Measurements from ENCODE around the gene IDH3B. TPM values are rescaled to one million over a fixed set of nuclear protein-coding genes. Genes with fewer than 3 reads are reported as not detected.

The IDH3B gene
- polyA plus RNA-seq, 1 experiment = 113 TPM

DNA sequence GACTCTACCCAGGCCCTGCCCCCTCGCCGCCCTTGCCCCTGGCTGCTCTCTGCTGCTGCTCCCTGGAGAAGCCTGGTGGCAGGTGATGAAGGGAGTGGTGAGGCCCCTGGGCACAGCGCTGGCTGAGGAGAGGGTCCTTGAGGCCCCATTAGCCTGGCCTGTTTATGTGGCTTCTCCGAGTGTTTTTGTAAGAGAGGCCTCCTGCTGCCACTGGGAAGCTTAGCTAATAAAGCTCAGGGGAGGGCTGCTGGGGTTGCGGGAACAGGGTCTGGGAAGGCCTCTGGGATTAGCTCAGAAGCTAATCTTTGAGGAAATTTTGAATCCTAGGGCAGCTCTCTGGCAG is 44.0 kb upstream of the IDH3B start:
- Histone ChIP-seq H3K9me3 (ENCODE audit: control insufficient read depth, insufficient read depth, low read length) (no peaks in the 10 kb centered on the region), H3K4me3 (ENCODE audit: low read depth, low read length) (no peak overlapping the region), H3K27ac (ENCODE audit: low read depth, low read length) (no peak overlapping the region), H3K27me3 (ENCODE audit: control insufficient read depth, insufficient read depth, low read length) (peaks cover 33% of the 10 kb centered on the region)
- CTCF ChIA-PET = interaction anchor here (0.6 kb wide), 1 partner anchor 21 kb away, joined by 3 read pairs; no protein-coding TSS in a partner anchor
- TF ChIP-seq, protein P1, sequence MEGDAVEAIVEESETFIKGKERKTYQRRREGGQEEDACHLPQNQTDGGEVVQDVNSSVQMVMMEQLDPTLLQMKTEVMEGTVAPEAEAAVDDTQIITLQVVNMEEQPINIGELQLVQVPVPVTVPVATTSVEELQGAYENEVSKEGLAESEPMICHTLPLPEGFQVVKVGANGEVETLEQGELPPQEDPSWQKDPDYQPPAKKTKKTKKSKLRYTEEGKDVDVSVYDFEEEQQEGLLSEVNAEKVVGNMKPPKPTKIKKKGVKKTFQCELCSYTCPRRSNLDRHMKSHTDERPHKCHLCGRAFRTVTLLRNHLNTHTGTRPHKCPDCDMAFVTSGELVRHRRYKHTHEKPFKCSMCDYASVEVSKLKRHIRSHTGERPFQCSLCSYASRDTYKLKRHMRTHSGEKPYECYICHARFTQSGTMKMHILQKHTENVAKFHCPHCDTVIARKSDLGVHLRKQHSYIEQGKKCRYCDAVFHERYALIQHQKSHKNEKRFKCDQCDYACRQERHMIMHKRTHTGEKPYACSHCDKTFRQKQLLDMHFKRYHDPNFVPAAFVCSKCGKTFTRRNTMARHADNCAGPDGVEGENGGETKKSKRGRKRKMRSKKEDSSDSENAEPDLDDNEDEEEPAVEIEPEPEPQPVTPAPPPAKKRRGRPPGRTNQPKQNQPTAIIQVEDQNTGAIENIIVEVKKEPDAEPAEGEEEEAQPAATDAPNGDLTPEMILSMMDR (IDR thresholded peaks at IDR 0.05; ENCODE audit: low read depth, low read length) = no peak
- no peak for DNase-seq (ENCODE audit: low read depth, low spot score)
- POLR2A ChIA-PET = no interaction called here

DNA sequence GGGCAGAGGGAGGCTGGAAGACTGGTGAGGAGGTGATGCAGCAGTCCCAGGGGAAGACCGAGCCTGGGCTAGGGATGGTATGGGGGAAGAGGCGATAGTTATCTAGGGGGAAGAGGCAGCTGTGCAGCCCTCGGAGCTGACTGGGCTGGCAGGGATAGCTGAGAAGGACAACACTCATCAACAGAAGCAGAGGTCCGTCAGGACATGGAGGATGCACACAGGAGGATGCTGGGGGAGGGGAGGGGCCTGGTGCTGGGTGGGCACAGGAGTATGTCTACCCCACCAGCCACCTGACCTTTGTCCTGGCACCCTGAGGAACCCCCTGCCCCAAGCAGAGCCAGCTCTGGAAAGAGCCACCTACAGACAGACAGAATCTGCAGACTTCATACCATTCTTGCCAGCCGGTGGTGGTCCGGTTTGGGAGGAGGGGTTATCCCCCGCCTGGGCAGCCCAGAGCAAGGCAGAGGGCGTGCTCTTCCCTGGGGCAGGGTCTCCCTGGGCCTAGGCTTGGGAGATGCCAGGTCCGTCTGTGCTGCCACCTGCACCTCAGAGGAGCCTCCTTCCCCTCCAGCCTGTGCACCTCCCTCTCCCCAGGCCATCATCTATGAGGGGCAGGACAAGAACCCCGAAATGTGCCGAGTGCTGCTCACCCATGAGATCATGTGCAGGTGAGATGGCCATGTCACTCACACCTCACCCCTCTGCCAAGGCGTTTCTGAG is 43.5 kb upstream of the IDH3B start:
- Histone ChIP-seq H3K27ac (ENCODE audit: low read depth, low read length) (no peak overlapping the region), H3K4me3 (ENCODE audit: low read depth, low read length) (no peak overlapping the region), H3K9me3 (ENCODE audit: control insufficient read depth, insufficient read depth, low read length) (no peaks in the 10 kb centered on the region), H3K27me3 (ENCODE audit: control insufficient read depth, insufficient read depth, low read length) (peaks cover 33% of the 10 kb centered on the region)
- ChIA-PET POLR2A (no interaction called here), CTCF (interaction anchor here (0.6 kb wide), 1 partner anchor 20 kb away, joined by 3 read pairs; no protein-coding TSS in a partner anchor)
- DNase-seq (ENCODE audit: low read depth, low spot score) = no peak
- TF ChIP-seq, protein P1 (IDR thresholded peaks at IDR 0.05; ENCODE audit: low read depth, low read length) = no peak

DNA sequence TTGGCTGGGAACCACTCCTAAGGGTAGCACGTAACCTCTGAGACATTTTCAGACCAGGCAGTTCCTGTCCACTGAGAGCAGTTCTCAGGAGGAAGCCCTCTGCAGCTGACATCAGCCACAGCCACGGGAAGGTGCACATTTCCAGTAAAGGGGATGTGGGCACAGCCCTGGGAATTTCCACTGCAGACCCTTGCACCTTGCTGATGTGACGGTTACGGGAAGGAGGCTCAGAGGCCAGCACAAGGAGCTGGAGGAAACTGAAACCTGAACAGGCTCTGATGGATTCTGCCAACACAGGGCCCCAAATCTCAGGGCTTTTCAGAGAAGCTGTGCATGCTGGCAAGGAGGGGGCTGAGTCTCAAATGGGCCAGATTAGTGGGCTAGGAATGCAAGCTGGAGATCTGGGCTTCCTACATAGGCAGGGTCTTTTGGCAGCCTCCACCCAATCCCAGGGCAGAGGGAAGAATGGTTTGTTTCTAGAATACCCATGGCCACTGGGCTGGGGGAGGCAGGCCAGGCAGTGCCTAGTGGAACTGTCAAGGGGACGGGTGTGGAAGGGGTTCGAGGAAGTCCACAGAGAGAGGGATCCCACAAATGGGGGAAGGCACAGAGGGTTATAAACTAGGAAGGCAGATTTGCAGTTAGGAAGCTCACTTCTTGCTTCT is 42.8 kb upstream of the IDH3B start:
- no peak for DNase-seq (ENCODE audit: low read depth, low spot score)

DNA sequence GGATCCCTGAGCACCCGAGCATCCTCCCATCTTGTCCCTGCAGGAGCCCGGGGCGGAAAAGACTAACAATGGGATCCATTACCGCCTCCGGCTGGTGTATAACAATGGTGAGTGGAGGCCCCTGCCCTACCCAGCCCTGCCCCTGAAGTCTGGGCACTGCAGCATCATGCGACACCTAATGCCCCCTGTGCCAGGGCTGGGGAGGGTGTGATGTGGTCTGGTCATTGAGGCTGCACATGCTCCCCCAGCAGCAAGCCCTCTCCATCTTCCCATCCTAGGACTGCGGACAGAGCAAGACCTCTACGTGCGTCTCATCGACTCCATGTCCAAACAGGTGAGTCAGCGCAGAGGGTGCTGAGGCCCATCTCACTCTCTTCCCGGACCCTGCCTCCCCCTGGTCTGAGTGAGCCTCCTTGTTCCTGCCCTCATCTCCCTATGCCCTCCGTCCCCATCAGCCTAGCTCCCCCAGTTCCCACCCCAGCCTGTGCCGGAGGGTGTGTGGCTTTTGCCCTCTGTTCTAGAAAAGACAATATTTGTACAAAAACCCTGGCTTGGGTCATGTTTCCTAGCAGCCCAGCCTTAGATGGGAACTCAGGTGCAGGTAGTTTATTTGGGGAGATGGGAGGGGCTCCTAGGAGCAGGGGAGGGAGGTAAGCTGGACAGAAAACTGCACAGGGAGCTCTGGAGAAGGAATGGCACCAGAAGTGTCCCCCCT is 42.1 kb upstream of the IDH3B start:
- no peaks in the 10 kb centered on the region for H3K9me3 ChIP-seq (ENCODE audit: control insufficient read depth, insufficient read depth, low read length)
- DNase-seq (ENCODE audit: low read depth, low spot score) = no peak
- no peak overlapping the region for H3K4me3 ChIP-seq (ENCODE audit: low read depth, low read length)
- TF ChIP-seq, protein P1 (IDR thresholded peaks at IDR 0.05; ENCODE audit: low read depth, low read length) = no peak
- CTCF ChIA-PET = no interaction called here
- H3K27me3 ChIP-seq (ENCODE audit: control insufficient read depth, insufficient read depth, low read length) = peaks cover 37% of the 10 kb centered on the region
- H3K27ac ChIP-seq (ENCODE audit: low read depth, low read length) = no peak overlapping the region
- POLR2A ChIA-PET = no interaction called here

More for the DNA sequence above, 42.8 kb upstream of the IDH3B start:
- H3K27ac ChIP-seq (ENCODE audit: low read depth, low read length) = no peak overlapping the region
- H3K9me3 ChIP-seq (ENCODE audit: control insufficient read depth, insufficient read depth, low read length) = no peaks in the 10 kb centered on the region
- H3K27me3 ChIP-seq (ENCODE audit: control insufficient read depth, insufficient read depth, low read length) = peaks cover 34% of the 10 kb centered on the region
- TF ChIP-seq, protein P1 (IDR thresholded peaks at IDR 0.05; ENCODE audit: low read depth, low read length) = no peak
- ChIA-PET POLR2A (no interaction called here), CTCF (no interaction called here)
- H3K4me3 ChIP-seq (ENCODE audit: low read depth, low read length) = no peak overlapping the region
